SK-N-SH (cell line): ENCODE measurements around the gene CSNK2A2. TPM values are rescaled to one million over a fixed set of nuclear protein-coding genes. Genes with fewer than 3 reads are reported as not detected.

ENCODE experiments used
- CTCF ChIA-PET: fragments of 300-600, 350-600 bp; formaldehyde crosslinking; extraction: SDS; loops from one replicate; lab custom pipeline; 2021; lab: Yijun Ruan, JAX
- POLR2A ChIA-PET: fragments of 350-600 bp; sonication (Branson Sonifier 250); formaldehyde crosslinking; extraction: SDS; loops from one replicate; lab custom pipeline; 2020; ENCODE audit warnings: antibody characterized with exemption, inconsistent platforms; lab: Yijun Ruan, JAX
- DNase-seq: peaks from one replicate; pipeline ENCODE4 v3.0.0; 2012
- H2AFZ ChIP-seq: fragments of 200-600 bp; sonication (generic); 2 replicates; pipeline ENCODE4 v1.8.1; 2016; ENCODE audit warnings: antibody characterized with exemption, mild to moderate bottlenecking, low read depth
- H3F3A ChIP-seq: fragments of 200-600 bp; sonication (generic); replicated peaks from 2 replicates; pipeline ENCODE3; 2016; ENCODE audit warnings: antibody characterized with exemption, mild to moderate bottlenecking; ENCODE audit not compliant: insufficient read depth
- H3K27ac ChIP-seq, 2 experiments: fragments of 200-500 bp in 1 of 2; fragments of 200-600 bp in 1 of 2; sonication (Bioruptor generic) in 1 of 2; sonication (generic), shearing (Covaris generic) in 1 of 2; 2 replicates each; pipeline versions ENCODE4 v1.5.1 to v1.6.1; 2014 to 2016; ENCODE audit warnings: low read depth in 2 of 2, inconsistent platforms in 1 of 2, low read length in 1 of 2, mild to moderate bottlenecking in 1 of 2, mixed read lengths in 1 of 2
- H3K27me3 ChIP-seq: fragments of 200-600 bp; sonication (generic), shearing (Covaris generic); 2 replicates; pipeline ENCODE4 v1.6.1; 2016; ENCODE audit warnings: mixed run types; ENCODE audit not compliant: insufficient read depth
- H3K36me3 ChIP-seq, 2 experiments: fragments of 200-500 bp in 1 of 2; fragments of 200-600 bp in 1 of 2; sonication (Bioruptor generic) in 1 of 2; sonication (generic) in 1 of 2; replicated peaks in 1 of 2; 2 replicates each; pipeline versions ENCODE3 to v1.5.1; 2014 to 2016; ENCODE audit warnings: low read length in 1 of 2, mild to moderate bottlenecking in 1 of 2; ENCODE audit not compliant: insufficient read depth in 2 of 2, control insufficient read depth in 1 of 2
- H3K4me1 ChIP-seq, 2 experiments: fragments of 200-500 bp in 1 of 2; fragments of 200-600 bp in 1 of 2; sonication (Bioruptor generic) in 1 of 2; sonication (generic), shearing (Covaris generic) in 1 of 2; 2 replicates each; pipeline versions ENCODE4 v1.5.1 to v1.6.1; 2014 to 2016; ENCODE audit warnings: low read depth in 1 of 2, low read length in 1 of 2, mixed run types in 1 of 2; ENCODE audit not compliant: insufficient read depth in 2 of 2, control insufficient read depth in 1 of 2
- H3K4me2 ChIP-seq: fragments of 200-600 bp; sonication (generic), shearing (Covaris generic); 2 replicates; pipeline ENCODE4 v1.6.1; 2017; ENCODE audit warnings: mixed run types
- H3K4me3 ChIP-seq, 2 experiments: fragments of 200-500 bp in 1 of 2; fragments of 200-600 bp in 1 of 2; sonication (Bioruptor generic) in 1 of 2; sonication (generic), shearing (Covaris generic) in 1 of 2; 2 replicates each; pipeline versions ENCODE4 v1.5.1 to v1.8.1; 2014 to 2016; ENCODE audit warnings: low read depth in 2 of 2, inconsistent platforms in 1 of 2, low read length in 1 of 2, mild to moderate bottlenecking in 1 of 2, mixed read lengths in 1 of 2, moderate library complexity in 1 of 2
- H3K79me2 ChIP-seq: fragments of 200-600 bp; sonication (generic); 2 replicates; pipeline ENCODE4 v1.8.1; 2017; ENCODE audit warnings: mild to moderate bottlenecking; ENCODE audit not compliant: insufficient read depth
- H3K9ac ChIP-seq: fragments of 200-600 bp; sonication (generic); 2 replicates; pipeline ENCODE4 v1.6.1; 2017; ENCODE audit warnings: mixed run types
- H3K9me2 ChIP-seq: fragments of 200-600 bp; sonication (generic); 2 replicates; pipeline ENCODE4 v1.6.1; 2017; ENCODE audit warnings: mixed run types
- H3K9me3 ChIP-seq: fragments of 200-600 bp; sonication (generic); 2 replicates; pipeline ENCODE4 v1.6.1; 2017; ENCODE audit warnings: mixed run types, mild to moderate bottlenecking, moderate library complexity
- H4K20me1 ChIP-seq: fragments of 200-600 bp; sonication (generic); 2 replicates; pipeline ENCODE4 v1.6.1; 2017; ENCODE audit warnings: mild to moderate bottlenecking, mixed run types; ENCODE audit not compliant: insufficient read depth
- ELF1 ChIP-seq: IDR thresholded peaks from 2 replicates; pipeline ENCODE4 v1.4.0; 2012
- EP300 ChIP-seq, 2 experiments: IDR thresholded peaks; 2 replicates each; pipeline versions ENCODE4 v1.4.0 to v1.6.1; 2012; ENCODE audit warnings: borderline replicate concordance in 1 of 2, low read depth in 1 of 2, low read length in 1 of 2
- EZH2phosphoT487 ChIP-seq: fragments of 200-600 bp; sonication (generic); IDR thresholded peaks from 2 replicates; pipeline ENCODE4 v1.6.1; 2017; ENCODE audit warnings: low read depth, mixed run types, mild to moderate bottlenecking, antibody characterized with exemption, moderate library complexity, borderline replicate concordance
- FOXM1 ChIP-seq: IDR thresholded peaks from 2 replicates; pipeline ENCODE4 v1.4.0; 2012; ENCODE audit warnings: low read depth, mild to moderate bottlenecking
- GATA2 ChIP-seq: sonication (generic); formaldehyde crosslinking; IDR thresholded peaks from 2 replicates; pipeline ENCODE4 v1.5.0; 2020; ENCODE audit warnings: mild to moderate bottlenecking, missing genetic modification reagents
- PBX3 ChIP-seq: IDR thresholded peaks from 2 replicates; pipeline ENCODE4; 2012
- POLR2AphosphoS5 ChIP-seq: IDR thresholded peaks from 2 replicates; pipeline ENCODE4 v1.6.1; 2012; ENCODE audit warnings: low read depth, low read length
- RCOR1 ChIP-seq: fragments of 150-350 bp; IDR thresholded peaks from 2 replicates; pipeline ENCODE4 v1.6.1; 2017; ENCODE audit warnings: antibody characterized with exemption, low read length
- SIN3A ChIP-seq: IDR thresholded peaks from 2 replicates; pipeline ENCODE4 v1.6.1; 2012; ENCODE audit warnings: low read depth, mild to moderate bottlenecking, low read length, moderate library complexity, borderline replicate concordance
- TAF1 ChIP-seq: IDR thresholded peaks from 2 replicates; pipeline ENCODE4 v1.6.1; 2012; ENCODE audit warnings: low read depth, mild to moderate bottlenecking, low read length, moderate library complexity, borderline replicate concordance
- YY1 ChIP-seq: IDR thresholded peaks from 2 replicates; pipeline ENCODE4 v1.4.0; 2012; ENCODE audit warnings: low read depth, mild to moderate bottlenecking
- WGBS: methylation state at CpG from one replicate; pipeline ENCODE4 v1.1.6; 2017; ENCODE audit warnings: low lambda C conversion rate; 5-methylcytosine and 5-hydroxymethylcytosine counted together
- polyA plus RNA-seq, 3 experiments: library from polyadenylated mRNA; depleted of rRNA; stranded (reverse); fragments of >200 nt; gene quantifications; 2 replicates each; pipeline ENCODE4 v1.2.3, GENCODE V29; 2012
- TF ChIP-seq, protein P1 (sequence below): fragments of 150-350 bp; IDR thresholded peaks from 2 replicates; pipeline ENCODE4 v1.6.1; 2017; ENCODE audit warnings: antibody characterized with exemption, low read length, low read depth, borderline replicate concordance
- TF ChIP-seq, protein P2 (sequence below): fragments of 200-600 bp; sonication (generic); IDR thresholded peaks from 2 replicates; pipeline ENCODE4 v1.6.1; 2017; ENCODE audit warnings: antibody characterized with exemption, mild to moderate bottlenecking, moderate library complexity

CSNK2A2 gene
- polyA plus RNA-seq, 1 of the 3 experiments (the other 2 are of a cell fraction): 25.8 TPM

- TF ChIP-seq, protein P1, sequence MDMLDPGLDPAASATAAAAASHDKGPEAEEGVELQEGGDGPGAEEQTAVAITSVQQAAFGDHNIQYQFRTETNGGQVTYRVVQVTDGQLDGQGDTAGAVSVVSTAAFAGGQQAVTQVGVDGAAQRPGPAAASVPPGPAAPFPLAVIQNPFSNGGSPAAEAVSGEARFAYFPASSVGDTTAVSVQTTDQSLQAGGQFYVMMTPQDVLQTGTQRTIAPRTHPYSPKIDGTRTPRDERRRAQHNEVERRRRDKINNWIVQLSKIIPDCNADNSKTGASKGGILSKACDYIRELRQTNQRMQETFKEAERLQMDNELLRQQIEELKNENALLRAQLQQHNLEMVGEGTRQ: no peak
- no peak for TF ChIP-seq SIN3A
- TF ChIP-seq RCOR1: no peak
- TF ChIP-seq GATA2 (CRISPR knock-in tag): no peak
- TF ChIP-seq, protein P2, sequence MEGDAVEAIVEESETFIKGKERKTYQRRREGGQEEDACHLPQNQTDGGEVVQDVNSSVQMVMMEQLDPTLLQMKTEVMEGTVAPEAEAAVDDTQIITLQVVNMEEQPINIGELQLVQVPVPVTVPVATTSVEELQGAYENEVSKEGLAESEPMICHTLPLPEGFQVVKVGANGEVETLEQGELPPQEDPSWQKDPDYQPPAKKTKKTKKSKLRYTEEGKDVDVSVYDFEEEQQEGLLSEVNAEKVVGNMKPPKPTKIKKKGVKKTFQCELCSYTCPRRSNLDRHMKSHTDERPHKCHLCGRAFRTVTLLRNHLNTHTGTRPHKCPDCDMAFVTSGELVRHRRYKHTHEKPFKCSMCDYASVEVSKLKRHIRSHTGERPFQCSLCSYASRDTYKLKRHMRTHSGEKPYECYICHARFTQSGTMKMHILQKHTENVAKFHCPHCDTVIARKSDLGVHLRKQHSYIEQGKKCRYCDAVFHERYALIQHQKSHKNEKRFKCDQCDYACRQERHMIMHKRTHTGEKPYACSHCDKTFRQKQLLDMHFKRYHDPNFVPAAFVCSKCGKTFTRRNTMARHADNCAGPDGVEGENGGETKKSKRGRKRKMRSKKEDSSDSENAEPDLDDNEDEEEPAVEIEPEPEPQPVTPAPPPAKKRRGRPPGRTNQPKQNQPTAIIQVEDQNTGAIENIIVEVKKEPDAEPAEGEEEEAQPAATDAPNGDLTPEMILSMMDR: peak; percentile 36; the same call in 1 of the 2 replicates
- TF ChIP-seq PBX3: no peak
- TF ChIP-seq FOXM1: no peak
- TF ChIP-seq YY1: no peak
- no peak for TF ChIP-seq POLR2AphosphoS5
Measured at GRCh38 chr16:58127033-58127556, 70.8 kb downstream of the CSNK2A2 start (continued).

- Histone ChIP-seq H3K27me3 (no peaks in the 10 kb centered on the region), H3K9me3 (no peaks in the 10 kb centered on the region), H2AFZ (no peak overlapping the region), H3K4me3 (no peak overlapping the region), H3K9me2 (no peaks in the 10 kb centered on the region), H3K4me2 (peak overlapping the region; percentile 78), H3K27ac (peak overlapping the region in 1 of 2 experiments; percentile 45; a peak in 1 of 4 replicates), H3K9ac (peak overlapping the region; percentile 38; the same call in 1 of the 2 replicates), H3K79me2 (peaks cover 72% of the 10 kb centered on the region), H4K20me1 (peaks cover 64% of the 10 kb centered on the region), H3F3A (peaks cover 12% of the 10 kb centered on the region), H3K4me1 (peaks cover 19 to 41% of the 10 kb centered on the region in 2 experiments), H3K36me3 (no peaks in the 10 kb centered on the region)
- POLR2A ChIA-PET: interaction anchor here (0.7 kb wide), 1 partner anchor 104 kb away, joined by 3 read pairs; no protein-coding TSS in a partner anchor
- CTCF ChIA-PET: interaction anchor here (0.7 to 6.5 kb wide), 17 partner anchors 9 to 535 kb away, joined by 3 to 91 read pairs (median 4); partner anchors contain the start of genes MMP15 and USB1
- DNase-seq: no peak
- WGBS: 91% methylated on average over 4 of the region's 4 CpGs
- TF ChIP-seq PBX3: no peak
- no peak for TF ChIP-seq EP300 (IDR thresholded peaks at IDR 0.05; ENCODE audit: borderline replicate concordance in 1 of 2, low read depth in 1 of 2, low read length in 1 of 2)
- TF ChIP-seq TAF1: no peak
- no peak for TF ChIP-seq ELF1
- no peak for TF ChIP-seq FOXM1
- no peak for TF ChIP-seq EZH2phosphoT487
Measured at GRCh38 chr16:58126451-58126961, 71.4 kb downstream of the CSNK2A2 start.
